HepG2 (cell line): Measurements from ENCODE around the gene ATXN7L3. TPM values are rescaled to one million over a fixed set of nuclear protein-coding genes. Genes with fewer than 3 reads are reported as not detected.

Source experiments
- ATAC-seq: fragments of 200-7000 bp; cut with Tn5 transposase; 3 replicates; pipeline ENCODE4 v1.9.1; 2020; ENCODE audit warnings: mild to moderate bottlenecking, moderate library complexity
- BruUV-seq: library from RNA; stranded (reverse); fragments of 400-500 nt; replicated peaks from 2 replicates; lab custom pipeline; 2021; lab: Mats Ljungman, UMichigan
- CTCF ChIA-PET: fragments of 300-600 bp; formaldehyde crosslinking; extraction: SDS; loops from one replicate; lab custom pipeline; 2021; ENCODE audit warnings: low total read pairs, inconsistent platforms, low intra/inter-chr PET ratio; lab: Yijun Ruan, JAX
- POLR2A ChIA-PET: fragments of 350-600 bp; sonication (Branson Sonifier 250); formaldehyde crosslinking; loops from one replicate; lab custom pipeline; 2020; ENCODE audit warnings: antibody characterized with exemption, inconsistent platforms; lab: Yijun Ruan, JAX
- DNase-seq: peaks from one replicate; pipeline ENCODE4 v3.0.0-alpha.2; 2015; ENCODE audit warnings: low spot score
- FAIRE-seq: peaks from 3 replicates; lab custom pipeline; 2011; peaks lifted over from hg19 to GRCh38; lab: Jason Lieb, UNC
- H2AFZ ChIP-seq: one replicate; pipeline ENCODE4 v1.6.1; 2011; ENCODE audit warnings: low read length, inconsistent platforms
- H3K27ac ChIP-seq: fragments of 300-600 bp; 3 replicates; pipeline ENCODE4 v1.8.0; 2011; ENCODE audit warnings: mixed run types, mild to moderate bottlenecking, mixed read lengths, low read length, inconsistent platforms; ENCODE audit not compliant: insufficient read depth; ENCODE audit errors: extremely low read length
- H3K27me3 ChIP-seq, 2 experiments: fragments of 200-600 bp in 1 of 2; 2 replicates in 1 of 2; 3 replicates in 1 of 2; pipeline versions ENCODE4 v1.6.0 to v1.8.0; 2011; ENCODE audit warnings: low read length in 2 of 2, mild to moderate bottlenecking in 2 of 2, moderate library complexity in 2 of 2, inconsistent platforms in 1 of 2; ENCODE audit not compliant: insufficient read depth in 2 of 2, control insufficient read depth in 1 of 2
- H3K36me3 ChIP-seq, 2 experiments: fragments of 200-600 bp in 1 of 2; replicated peaks in 1 of 2; 2 replicates in 1 of 2; 3 replicates in 1 of 2; pipeline versions ENCODE4 v1.5.1 to v1.8.0; 2011; ENCODE audit warnings: low read length in 2 of 2, inconsistent platforms in 1 of 2; ENCODE audit not compliant: insufficient read depth in 2 of 2, control insufficient read depth in 1 of 2
- H3K4me1 ChIP-seq: 2 replicates; pipeline ENCODE4 v1.5.1; 2012; ENCODE audit warnings: low read length, inconsistent platforms; ENCODE audit not compliant: insufficient read depth
- H3K4me2 ChIP-seq: 2 replicates; pipeline ENCODE4 v1.6.0; 2011; ENCODE audit warnings: low read depth, low read length, inconsistent platforms
- H3K4me3 ChIP-seq, 3 experiments: fragments of 200-600 bp in 1 of 3; sonication (generic), shearing (Covaris generic) in 1 of 3; replicated peaks in 1 of 3; 2 replicates each; pipeline ENCODE4 v1.5.1; 2011 to 2016; ENCODE audit warnings: low read length in 3 of 3, inconsistent platforms in 2 of 3, low read depth in 2 of 3, mild to moderate bottlenecking in 2 of 3, control low read depth in 1 of 3, mixed read lengths in 1 of 3; ENCODE audit not compliant: insufficient read depth in 1 of 3
- H3K79me2 ChIP-seq: one replicate; pipeline ENCODE4 v1.6.1; 2011; ENCODE audit warnings: low read length, inconsistent platforms; ENCODE audit not compliant: insufficient read depth
- H3K9ac ChIP-seq: 2 replicates; pipeline ENCODE4 v1.6.0; 2011; ENCODE audit warnings: mild to moderate bottlenecking, low read depth, low read length, inconsistent platforms; ENCODE audit not compliant: insufficient read depth
- H3K9me3 ChIP-seq: 2 replicates; pipeline ENCODE4 v1.5.1; 2012; ENCODE audit warnings: mild to moderate bottlenecking, low read length
- H4K20me1 ChIP-seq: 2 replicates; pipeline ENCODE4 v1.6.0; 2011; ENCODE audit warnings: inconsistent platforms, mild to moderate bottlenecking, low read length, moderate library complexity; ENCODE audit not compliant: insufficient read depth
- E2F1 ChIP-seq: sonication (generic); formaldehyde crosslinking; IDR thresholded peaks from 2 replicates; pipeline ENCODE4 v1.5.0; 2020; ENCODE audit warnings: missing genetic modification reagents
- NFATC3 ChIP-seq: sonication (generic); formaldehyde crosslinking; IDR thresholded peaks from 2 replicates; pipeline ENCODE4 v1.5.1; 2020; ENCODE audit warnings: mild to moderate bottlenecking, missing genetic modification reagents
- TBL1XR1 ChIP-seq: fragments of 150-350 bp; IDR thresholded peaks from 2 replicates; pipeline ENCODE4 v1.6.1; 2014; ENCODE audit warnings: borderline replicate concordance, low read length; ENCODE audit not compliant: partially characterized antibody
- UBTF ChIP-seq: sonication (generic); formaldehyde crosslinking; IDR thresholded peaks from 2 replicates; pipeline ENCODE4 v1.4.0; 2020; ENCODE audit warnings: mild to moderate bottlenecking, missing genetic modification reagents
- ZNF142 ChIP-seq: sonication (generic); formaldehyde crosslinking; IDR thresholded peaks from 2 replicates; pipeline ENCODE4 v1.4.0; 2020; ENCODE audit warnings: missing genetic modification reagents
- ZNF263 ChIP-seq: sonication (generic); formaldehyde crosslinking; IDR thresholded peaks from 2 replicates; pipeline ENCODE4 v1.4.0; 2020; ENCODE audit warnings: missing genetic modification reagents
- ZNF512 ChIP-seq: sonication (generic); formaldehyde crosslinking; IDR thresholded peaks from 2 replicates; pipeline ENCODE4 v1.4.0; 2020; ENCODE audit warnings: mild to moderate bottlenecking, missing genetic modification reagents
- ZXDC ChIP-seq: sonication (generic); formaldehyde crosslinking; IDR thresholded peaks from 2 replicates; pipeline ENCODE4 v1.5.0; 2020; ENCODE audit warnings: mild to moderate bottlenecking, missing genetic modification reagents
- WGBS: methylation state at CpG from one replicate; pipeline ENCODE4 v1.1.6; 2017; ENCODE audit warnings: low lambda C conversion rate; 5-methylcytosine and 5-hydroxymethylcytosine counted together
- in situ Hi-C: cut with HindIII; loops from 2 replicates; pipeline ENCODE4 v1.10.0; 2017; ENCODE audit warnings: low pct_unique_long_range_greater_than_20kb; ENCODE audit not compliant: extremely low pct_ligation_motif_present
- intact Hi-C: fragments of 100-400 bp; cut with micrococcal nuclease; formaldehyde crosslinking; loops from one replicate; pipeline ENCODE4 v1.10.0; 2022; ENCODE audit not compliant: unreplicated experiment
- polyA plus RNA-seq, 8 experiments: library from polyadenylated mRNA; depleted of rRNA in 3 of 8; stranded (reverse) in 7 of 8; unstranded in 1 of 8; fragments of >200 nt; fragmentation: Illumina TruSeq in 4 of 8; extraction: Trizol in 4 of 8; gene quantifications; 2 replicates each; pipeline versions ENCODE4 v1.2.1 to v1.2.3, GENCODE V29; 2011 to 2016; ENCODE audit warnings: low read depth in 4 of 8, missing spikeins in 1 of 8, mixed read lengths in 1 of 8; ENCODE audit not compliant: insufficient read depth in 1 of 8
- total RNA-seq, 5 experiments: library from RNA; depleted of rRNA; stranded (reverse); fragments of >200 nt; fragmentation: Illumina TruSeq; extraction: Trizol; gene quantifications; 2 replicates each; pipeline ENCODE4 v1.2.3, GENCODE V29; 2016; ENCODE audit warnings: low read depth in 1 of 5

Gene ATXN7L3
- total and polyA plus RNA-seq, 2 of the 13 experiments (the other 11 are each of a cell fraction or from before 2014, with no cell fraction given) = 44.5 to 59.1 TPM

GRCh38 chr17:44219108-44219615 lies 19.5 kb upstream of the ATXN7L3 start:
- H2AFZ ChIP-seq = no peak overlapping the region
- ATAC-seq (peak; percentile 15), DNase-seq (peak; percentile 48), FAIRE-seq (no peak)
- peak overlapping the region; percentile 89 for H3K27ac ChIP-seq
- WGBS = under 1% methylated on average over 26 of the region's 73 CpGs
- in situ Hi-C loops (no loop called here), intact Hi-C loops (loop anchor here (2.0 kb wide), 2 partner anchors 16 to 106 kb away; partner anchors contain the start of gene SLC25A39)
- no peaks in the 10 kb centered on the region; the same call in 1 of the 2 replicates for H4K20me1 ChIP-seq
- peaks cover 28% of the 10 kb centered on the region for H3K79me2 ChIP-seq
- H3K4me1 ChIP-seq = peaks cover 34% of the 10 kb centered on the region
- peaks cover 20 to 29% of the 10 kb centered on the region in 2 experiments for H3K36me3 ChIP-seq
- peak overlapping the region; percentile 88 to 99 (median 98); a peak in 5 of 6 replicates for H3K4me3 ChIP-seq
- CTCF ChIA-PET = interaction anchor here (2.3 kb wide), 1 partner anchor 16 kb away, joined by 13 read pairs; no protein-coding TSS in a partner anchor
- BruUV-seq = no TSS peak
- POLR2A ChIA-PET = interaction anchor here (0.6 to 3.9 kb wide), 6 partner anchors 9 to 144 kb away, joined by 3 to 25 read pairs (median 5); partner anchors contain the start of genes ATXN7L3, FAM171A2, SLC25A39 and TMUB2
- no peaks in the 10 kb centered on the region; a peak in 1 of 5 replicates for H3K27me3 ChIP-seq
- peak overlapping the region; percentile 52 for H3K4me2 ChIP-seq
- H3K9ac ChIP-seq = peak overlapping the region; percentile 94
- H3K9me3 ChIP-seq = no peaks in the 10 kb centered on the region
- TF ChIP-seq ZNF263 (CRISPR knock-in tag) = peak; percentile 64; the same call in 1 of the 2 replicates
- no peak for TF ChIP-seq TBL1XR1
- no peak for TF ChIP-seq NFATC3
- peak; percentile 53 for TF ChIP-seq ZNF142 (CRISPR knock-in tag)
- TF ChIP-seq ZNF512 (CRISPR knock-in tag) = no peak
- TF ChIP-seq ZXDC (CRISPR knock-in tag) = 0 out of 2 replicates have a peak, but pooled peaks have one; percentile 34
- TF ChIP-seq E2F1 (CRISPR knock-in tag) = no peak
- TF ChIP-seq UBTF (CRISPR knock-in tag) = peak; percentile 93; the same call in 1 of the 2 replicates
